ENCODE data around the gene HINT2. TPM values are rescaled to one million over a fixed set of nuclear protein-coding genes. Genes with fewer than 3 reads are reported as not detected.

The HINT2 gene
- total RNA-seq, 1 experiment from 2014 or later, result 35.9 TPM

DNA sequence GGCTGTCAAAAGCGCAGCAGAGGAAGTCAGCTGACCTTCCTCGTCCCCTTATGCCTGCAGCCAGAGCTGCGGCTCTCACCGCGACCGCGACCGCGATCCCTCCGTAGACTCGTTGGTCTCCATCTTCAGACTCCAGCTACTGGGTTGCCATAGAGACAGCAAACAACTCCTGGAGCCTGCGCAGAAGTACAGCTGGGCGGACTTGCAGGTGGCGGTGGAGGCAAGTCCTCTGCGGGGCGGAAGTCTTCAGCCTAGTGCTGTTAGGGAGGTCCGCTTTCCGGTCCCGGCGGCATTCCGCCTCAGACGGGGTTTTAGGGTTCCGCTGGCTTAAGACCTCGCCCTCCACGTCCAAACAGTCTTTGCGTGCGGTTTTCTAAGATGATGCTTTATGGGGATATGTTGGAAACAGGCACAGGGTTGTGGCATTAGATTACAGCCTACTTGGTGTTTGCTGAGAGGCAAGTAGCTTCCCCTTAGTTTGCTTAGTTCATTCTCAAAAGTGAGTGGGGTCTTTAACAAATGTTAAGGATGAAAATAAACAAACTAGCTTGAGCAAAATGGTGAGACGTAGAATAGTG, 2.7 kb downstream of the HINT2 start, which contains the start of gene SPAG8:
TSS of gene SPAG8 (minus strand) at position 238 of the 578 bp plus-strand sequence. CDS start at position 123, 115 bp downstream.
- H2AK5ac ChIP-seq (ENCODE audit: insufficient read length, low read length), result no peak within 1 kb of the TSS
- no peak within 1 kb of the TSS for H2BK15ac ChIP-seq (ENCODE audit: low read depth, low read length)
- H3K27me3 Mint-ChIP-seq (ENCODE audit: low read depth), result peaks cover 5% of the 10 kb centered on the region
- no peaks in the 10 kb centered on the region for H3K79me1 ChIP-seq (ENCODE audit: insufficient read depth, low read depth, low read length, poor library complexity, severe bottlenecking)
- H2BK5ac ChIP-seq (ENCODE audit: insufficient read length, low read length), result no peak within 1 kb of the TSS
- no peaks in the 10 kb centered on the region; a peak in 1 of 5 replicates for H3K9me3 Mint-ChIP-seq
- H2BK20ac ChIP-seq (ENCODE audit: low read depth, low read length, poor library complexity, severe bottlenecking), result no peak within 1 kb of the TSS
- H3K36me3 Mint-ChIP-seq (ENCODE audit: insufficient read depth in 1 of 3, low read depth in 3 of 3), result peaks cover 5 to 15% (median 10%) of the 10 kb centered on the region in 3 experiments; a peak in 4 of 7 replicates
- no peak within 1 kb of the TSS for H3T11ph ChIP-seq (ENCODE audit: low read length)
- H3K23ac ChIP-seq (ENCODE audit: insufficient read length, low read depth, low read length), result no peak within 1 kb of the TSS
- TF ChIP-seq CTCF (conservative IDR thresholded peaks at IDR 0.05), result no peak
- H3K14ac ChIP-seq (ENCODE audit: insufficient read depth, low read length), result no peak within 1 kb of the TSS
- WGBS (ENCODE audit: extremely low coverage, insufficient read length, low lambda C conversion rate), result no CpG with 5 or more reads among the region's 28 CpGs
- no peak within 1 kb of the TSS for H2AFZ ChIP-seq (ENCODE audit: low read length)
- no peak within 1 kb of the TSS for H3K27ac ChIP-seq (ENCODE audit: insufficient read length, low read depth, low read length)
- no peak within 1 kb of the TSS for H2BK12ac ChIP-seq (ENCODE audit: insufficient read length, low read depth, low read length)
- peak within 1 kb of the TSS; percentile 31 for H3K9ac ChIP-seq (ENCODE audit: extremely low read depth, insufficient read length, low read length)
- no peak within 1 kb of the TSS for H3K18ac ChIP-seq (ENCODE audit: insufficient read length, low read depth, low read length)
- H3K4me1 ChIP-seq (ENCODE audit: insufficient read depth, low read length), result no peaks in the 10 kb centered on the region
- no peaks in the 10 kb centered on the region for H3K79me2 ChIP-seq (ENCODE audit: insufficient read depth, low read length)
- no peak within 1 kb of the TSS for H4K91ac ChIP-seq (ENCODE audit: insufficient read length, low read depth, low read length)
- no peak within 1 kb of the TSS for H4K5ac ChIP-seq (ENCODE audit: insufficient read length, low read depth, low read length)
- no peaks in the 10 kb centered on the region for H3K9me3 ChIP-seq (ENCODE audit: control insufficient read depth, low read depth, low read length)
- H3K56ac ChIP-seq (ENCODE audit: insufficient read length, low read depth, low read length), result no peak within 1 kb of the TSS
- H2BK120ac ChIP-seq (ENCODE audit: low read depth, low read length, poor library complexity, severe bottlenecking), result no peak within 1 kb of the TSS
- peak; percentile 98 for DNase-seq
- H4K8ac ChIP-seq (replicated peaks; ENCODE audit: insufficient read length, low read depth, low read length), result no peak within 1 kb of the TSS
- peak within 1 kb of the TSS; percentile 71 to 82 for H3K4me3 Mint-ChIP-seq
- H3K4me2 ChIP-seq (ENCODE audit: insufficient read depth, insufficient read length, low read length), result peak within 1 kb of the TSS; percentile 95
- H3K4me1 Mint-ChIP-seq, result peaks cover 20 to 21% of the 10 kb centered on the region in 2 experiments
- no peaks in the 10 kb centered on the region for H4K20me1 ChIP-seq (ENCODE audit: control insufficient read depth, insufficient read depth, insufficient read length)
- H3K4ac ChIP-seq (ENCODE audit: low read depth, low read length), result no peak within 1 kb of the TSS
- peaks cover 9% of the 10 kb centered on the region for H3K23me2 ChIP-seq (ENCODE audit: insufficient read length, low read depth, low read length, poor library complexity, severe bottlenecking)
- H3K27me3 ChIP-seq (ENCODE audit: insufficient read depth, low read length), result no peaks in the 10 kb centered on the region
- peak within 1 kb of the TSS in 2 of 3 experiments; percentile 82 to 92; a peak in 5 of 7 replicates for H3K27ac Mint-ChIP-seq

All from H9 (cell line).